Activated CD4-positive, alpha-beta T cell treated with anti-CD3 and anti-CD28 coated beads, Interleukin-2, amount 10 ng/mL, durations not matched to agents 7 days and 5 days (primary cell): ENCODE measurements around the gene GRAMD4. TPM values are rescaled to one million over a fixed set of nuclear protein-coding genes. Genes with fewer than 3 reads are reported as not detected.
"Not testable (repeated sequence)": the region's sequence is repeated elsewhere in the genome, so short reads cannot be mapped to it uniquely, and the experiment has no call there.

ENCODE experiments used
- CTCF ChIA-PET: fragments of 350-600 bp; sonication (Branson Sonifier 250); formaldehyde crosslinking; loops from one replicate; lab custom pipeline; 2021; ENCODE audit warnings: antibody characterized with exemption; lab: Charles Lee
- POLR2A ChIA-PET: fragments of 350-600 bp; sonication (Branson Sonifier 250); formaldehyde crosslinking; loops from one replicate; lab custom pipeline; 2021; ENCODE audit warnings: antibody characterized with exemption; lab: Charles Lee
- DNase-seq: peaks from one replicate; pipeline ENCODE4 v3.0.0-alpha.2; 2020
- H3K27ac Mint-ChIP-seq: one replicate; pipeline ENCODE4 v1.8.0; 2021; ENCODE audit warnings: mild to moderate bottlenecking, moderate library complexity, mixed read lengths
- H3K27me3 Mint-ChIP-seq: one replicate; pipeline ENCODE4 v1.8.0; 2021; ENCODE audit warnings: mixed read lengths
- H3K36me3 Mint-ChIP-seq: one replicate; pipeline ENCODE4 v1.8.0; 2021; ENCODE audit warnings: low read depth, mixed read lengths
- H3K4me1 Mint-ChIP-seq: one replicate; pipeline ENCODE4 v1.8.0; 2021; ENCODE audit warnings: mixed read lengths
- H3K4me3 Mint-ChIP-seq: one replicate; pipeline ENCODE4 v1.8.0; 2021; ENCODE audit warnings: mild to moderate bottlenecking, moderate library complexity, mixed read lengths
- H3K9me3 Mint-ChIP-seq: one replicate; pipeline ENCODE4 v1.8.0; 2021; ENCODE audit warnings: mixed read lengths
- total RNA-seq, 2 experiments: library from RNA; stranded (reverse); gene quantifications; one replicate each; pipeline ENCODE4 v1.2.3, GENCODE V29; 2021

GRAMD4 gene
- total RNA-seq, 2 experiments from 2014 or later = 40.8 to 43.2 TPM

- POLR2A ChIA-PET = no interaction called here
- Mint-ChIP-seq H3K27me3 (no peaks in the 10 kb centered on the region), H3K9me3 (no peaks in the 10 kb centered on the region), H3K4me3 (no peak overlapping the region), H3K4me1 (peaks cover 13% of the 10 kb centered on the region), H3K27ac (no peak overlapping the region), H3K36me3 (no peaks in the 10 kb centered on the region)
- no peak for DNase-seq
- CTCF ChIA-PET = no interaction called here
Measured at GRCh38 chr22:46619240-46619829, 851 bp upstream of the GRAMD4 start.

GRCh38 chr22:46620588-46621242 lies 529 bp downstream of the GRAMD4 start:
- Mint-ChIP-seq H3K27ac (no peak overlapping the region), H3K4me1 (peaks cover 3% of the 10 kb centered on the region), H3K9me3 (no peaks in the 10 kb centered on the region), H3K4me3 (no peak overlapping the region), H3K36me3 (no peaks in the 10 kb centered on the region), H3K27me3 (no peaks in the 10 kb centered on the region)
- POLR2A ChIA-PET = no interaction called here
- DNase-seq = no peak
- CTCF ChIA-PET = no interaction called here

- H3K36me3 Mint-ChIP-seq, H3K4me1 Mint-ChIP-seq, H3K9me3 Mint-ChIP-seq, POLR2A ChIA-PET, H3K27me3 Mint-ChIP-seq, H3K27ac Mint-ChIP-seq, H3K4me3 Mint-ChIP-seq, CTCF ChIA-PET, DNase-seq: not testable (repeated sequence)
Measured at GRCh38 chr22:46621243-46621930, 1.2 kb downstream of the GRAMD4 start.

- no peaks in the 10 kb centered on the region for H3K9me3 Mint-ChIP-seq
- H3K4me3 Mint-ChIP-seq = no peak overlapping the region
- H3K27me3 Mint-ChIP-seq = no peaks in the 10 kb centered on the region
- H3K4me1 Mint-ChIP-seq = peaks cover 3% of the 10 kb centered on the region
- ChIA-PET POLR2A (no interaction called here), CTCF (no interaction called here)
- no peaks in the 10 kb centered on the region for H3K36me3 Mint-ChIP-seq
- DNase-seq = no peak
- H3K27ac Mint-ChIP-seq = no peak overlapping the region
Measured at GRCh38 chr22:46622081-46622521, 1.9 kb downstream of the GRAMD4 start.

GRCh38 chr22:46625113-46625842 lies 5.1 kb downstream of the GRAMD4 start:
- Mint-ChIP-seq H3K9me3 (no peaks in the 10 kb centered on the region), H3K4me3 (no peak overlapping the region), H3K27ac (no peak overlapping the region), H3K4me1 (no peaks in the 10 kb centered on the region), H3K27me3 (no peaks in the 10 kb centered on the region), H3K36me3 (no peaks in the 10 kb centered on the region)
- ChIA-PET CTCF (no interaction called here), POLR2A (no interaction called here)
- no peak for DNase-seq

- Mint-ChIP-seq H3K36me3 (no peaks in the 10 kb centered on the region), H3K4me1 (no peaks in the 10 kb centered on the region), H3K27me3 (no peaks in the 10 kb centered on the region), H3K4me3 (no peak overlapping the region), H3K9me3 (no peaks in the 10 kb centered on the region), H3K27ac (no peak overlapping the region)
- DNase-seq = no peak
- ChIA-PET POLR2A (no interaction called here), CTCF (no interaction called here)
Measured at GRCh38 chr22:46625843-46626349, 5.7 kb downstream of the GRAMD4 start.

- Mint-ChIP-seq H3K4me3 (no peak overlapping the region), H3K36me3 (no peaks in the 10 kb centered on the region), H3K27ac (no peak overlapping the region), H3K9me3 (no peaks in the 10 kb centered on the region), H3K27me3 (no peaks in the 10 kb centered on the region), H3K4me1 (no peaks in the 10 kb centered on the region)
- no peak for DNase-seq
- ChIA-PET CTCF (no interaction called here), POLR2A (no interaction called here)
Measured at GRCh38 chr22:46626356-46626755, 6.2 kb downstream of the GRAMD4 start.

GRCh38 chr22:46626911-46627805 lies 7.0 kb downstream of the GRAMD4 start:
- ChIA-PET CTCF (interaction anchor here (1.0 kb wide), 1 partner anchor 18 kb away, joined by 3 read pairs; no protein-coding TSS in a partner anchor), POLR2A (no interaction called here)
- no peaks in the 10 kb centered on the region for H3K9me3 Mint-ChIP-seq
- H3K36me3 Mint-ChIP-seq = no peaks in the 10 kb centered on the region
- no peak overlapping the region for H3K4me3 Mint-ChIP-seq
- H3K4me1 Mint-ChIP-seq = no peaks in the 10 kb centered on the region
- H3K27me3 Mint-ChIP-seq = no peaks in the 10 kb centered on the region
- DNase-seq = no peak
- H3K27ac Mint-ChIP-seq = no peak overlapping the region

- Mint-ChIP-seq H3K36me3 (no peaks in the 10 kb centered on the region), H3K4me3 (no peak overlapping the region), H3K4me1 (no peaks in the 10 kb centered on the region), H3K27ac (no peak overlapping the region), H3K27me3 (no peaks in the 10 kb centered on the region), H3K9me3 (no peaks in the 10 kb centered on the region)
- CTCF ChIA-PET = interaction anchor here (0.5 to 1.0 kb wide), 2 partner anchors 17 to 145 kb away, joined by 3 to 4 read pairs; no protein-coding TSS in a partner anchor
- DNase-seq = no peak
- POLR2A ChIA-PET = no interaction called here
Measured at GRCh38 chr22:46627806-46628482, 7.8 kb downstream of the GRAMD4 start.

- Mint-ChIP-seq H3K9me3 (no peaks in the 10 kb centered on the region), H3K27me3 (no peaks in the 10 kb centered on the region), H3K27ac (no peak overlapping the region), H3K4me1 (no peaks in the 10 kb centered on the region), H3K36me3 (no peaks in the 10 kb centered on the region), H3K4me3 (no peak overlapping the region)
- ChIA-PET CTCF (no interaction called here), POLR2A (no interaction called here)
- no peak for DNase-seq
Measured at GRCh38 chr22:46628756-46629155, 8.6 kb downstream of the GRAMD4 start.

- Mint-ChIP-seq H3K36me3 (no peaks in the 10 kb centered on the region), H3K4me3 (no peak overlapping the region), H3K4me1 (no peaks in the 10 kb centered on the region), H3K9me3 (no peaks in the 10 kb centered on the region), H3K27ac (no peak overlapping the region), H3K27me3 (no peaks in the 10 kb centered on the region)
- ChIA-PET POLR2A (no interaction called here), CTCF (no interaction called here)
- no peak for DNase-seq
Measured at GRCh38 chr22:46629291-46629690, 9.1 kb downstream of the GRAMD4 start.

- H3K4me1 Mint-ChIP-seq = no peaks in the 10 kb centered on the region
- POLR2A ChIA-PET = no interaction called here
- no peaks in the 10 kb centered on the region for H3K9me3 Mint-ChIP-seq
- DNase-seq = no peak
- H3K27me3 Mint-ChIP-seq = no peaks in the 10 kb centered on the region
- CTCF ChIA-PET = no interaction called here
- H3K36me3 Mint-ChIP-seq = no peaks in the 10 kb centered on the region
- no peak overlapping the region for H3K4me3 Mint-ChIP-seq
- H3K27ac Mint-ChIP-seq = no peak overlapping the region
Measured at GRCh38 chr22:46631113-46631512, 10.9 kb downstream of the GRAMD4 start.
